ENCODE results near the gene LACTBL1.
A peak's percentile ranks its signal among the peaks of the same experiment; 100 is the strongest.

LACTBL1 gene

GRCh38 chr1:22972760-22973159 lies at the start of gene LACTBL1:
Gene LACTBL1 (minus strand): TSS chr1:22972866. CDS start chr1:22972316, 550 bp downstream.
- in situ Hi-C loops (cut with HindIII; ENCODE audit: low pct_ligation_motif_present, low sequenced_read_pairs) = no loop called here
- Histone ChIP-seq H3K4me3 (ENCODE audit: low read depth, low read length) (no peak within 1 kb of the TSS), H3K36me3 (replicated peaks) (no peaks in the 10 kb centered on the region), H3K27me3 (replicated peaks) (no peaks in the 10 kb centered on the region), H3K27ac (no peak within 1 kb of the TSS)
- DNase-seq = no peak
- no peak for TF ChIP-seq CTCF (IDR thresholded peaks at IDR 0.05; ENCODE audit: low read depth, low read length, missing control alignments)

GRCh38 chr1:23021834-23022233 lies 49.2 kb upstream of the LACTBL1 start:
- Histone ChIP-seq H3K36me3 (replicated peaks) (peaks cover 3% of the 10 kb centered on the region), H3K27me3 (replicated peaks) (no peaks in the 10 kb centered on the region), H3K27ac (no peak overlapping the region), H3K4me3 (ENCODE audit: low read depth, low read length) (no peak overlapping the region)
- in situ Hi-C loops (cut with HindIII; ENCODE audit: low pct_ligation_motif_present, low sequenced_read_pairs) = no loop called here
- no peak for DNase-seq
- no peak for TF ChIP-seq CTCF (IDR thresholded peaks at IDR 0.05; ENCODE audit: low read depth, low read length, missing control alignments)

- Histone ChIP-seq H3K36me3 (replicated peaks) (peaks cover 3% of the 10 kb centered on the region), H3K27me3 (replicated peaks) (no peaks in the 10 kb centered on the region), H3K27ac (peak overlapping the region; percentile 91), H3K4me3 (ENCODE audit: low read depth, low read length) (peak overlapping the region; percentile 94)
- TF ChIP-seq CTCF (IDR thresholded peaks at IDR 0.05; ENCODE audit: low read depth, low read length, missing control alignments) = no peak
- in situ Hi-C loops (cut with HindIII; ENCODE audit: low pct_ligation_motif_present, low sequenced_read_pairs) = no loop called here
- DNase-seq = no peak
Measured at GRCh38 chr1:23020706-23021405, 48.2 kb upstream of the LACTBL1 start.

GRCh38 chr1:23019863-23020625 lies 47.4 kb upstream of the LACTBL1 start:
- no peaks in the 10 kb centered on the region for H3K27me3 ChIP-seq (replicated peaks)
- TF ChIP-seq CTCF (IDR thresholded peaks at IDR 0.05; ENCODE audit: low read depth, low read length, missing control alignments) = no peak
- peak overlapping the region; percentile 91 for H3K27ac ChIP-seq
- peaks cover 3% of the 10 kb centered on the region for H3K36me3 ChIP-seq (replicated peaks)
- in situ Hi-C loops (cut with HindIII; ENCODE audit: low pct_ligation_motif_present, low sequenced_read_pairs) = no loop called here
- peak overlapping the region; percentile 94 for H3K4me3 ChIP-seq (ENCODE audit: low read depth, low read length)
- DNase-seq = peak; percentile 28

- TF ChIP-seq CTCF (IDR thresholded peaks at IDR 0.05; ENCODE audit: low read depth, low read length, missing control alignments) = peak; percentile 30
- H3K27ac ChIP-seq = peak within 1 kb of the TSS; percentile 91
- peaks cover 3% of the 10 kb centered on the region for H3K36me3 ChIP-seq (replicated peaks)
- peak within 1 kb of the TSS; percentile 94 for H3K4me3 ChIP-seq (ENCODE audit: low read depth, low read length)
- in situ Hi-C loops (cut with HindIII; ENCODE audit: low pct_ligation_motif_present, low sequenced_read_pairs) = no loop called here
- DNase-seq = peak; percentile 98
- H3K27me3 ChIP-seq (replicated peaks) = no peaks in the 10 kb centered on the region
Measured at GRCh38 chr1:23019094-23019862, 46.6 kb upstream of the LACTBL1 start, which contains the start of gene KDM1A. Gene KDM1A (plus strand): TSS chr1:23019468. CDS start chr1:23019597, 129 bp downstream.

All from brain microvascular endothelial cell (primary cell).